Transverse colon (tissue), 4 donors: Measurements from ENCODE around the gene NLGN3.

ENCODE experiments used
- CTCF ChIP-seq, 5 experiments: fragments of 200-600 bp in 3 of 5; fragments of 450-650 bp in 2 of 5; sonication (generic) in 3 of 5; IDR thresholded peaks; 1 replicate in 2 of 5; 2 replicates in 3 of 5; pipeline ENCODE4 v1.5.1; 2016 to 2017; ENCODE audit warnings: antibody characterized with exemption in 5 of 5, inconsistent platforms in 3 of 5, mild to moderate bottlenecking in 2 of 5, moderate library complexity in 1 of 5
- POLR2A ChIP-seq: fragments of 450-650 bp; IDR thresholded peaks from one replicate; pipeline ENCODE4 v1.6.1; 2016; ENCODE audit warnings: antibody characterized with exemption, mild to moderate bottlenecking, moderate library complexity
- POLR2AphosphoS5 ChIP-seq, 3 donors: sonication (generic); formaldehyde crosslinking; IDR thresholded peaks; one replicate each; pipeline ENCODE4 v1.6.1; 2016; ENCODE audit warnings: antibody characterized with exemption in 3 of 3

GRCh38 chrX:71158603-71159002 lies 14.0 kb downstream of the NLGN3 start:
- TF ChIP-seq CTCF (IDR thresholded peaks at IDR 0.05) (no peak), POLR2AphosphoS5 (IDR thresholded peaks at IDR 0.05) (no peak), POLR2A (no peak)
